WTC11 (cell line): ENCODE results near the gene SENP1. TPM values are rescaled to one million over a fixed set of nuclear protein-coding genes. Genes with fewer than 3 reads are reported as not detected.

ENCODE experiments used
- ATAC-seq: fragments of 200-7000 bp; cut with Tn5 transposase; 2 replicates; pipeline ENCODE4 v1.10.0; 2021; ENCODE audit warnings: mild to moderate bottlenecking, moderate library complexity
- CTCF ChIA-PET: fragments of 300-600 bp; sonication (Branson Sonifier 250); formaldehyde crosslinking; loops from one replicate; lab custom pipeline; 2021; ENCODE audit warnings: antibody characterized with exemption; lab: Charles Lee
- POLR2A ChIA-PET: fragments of 350-600 bp; sonication (Branson Sonifier 250); formaldehyde crosslinking; loops from one replicate; lab custom pipeline; 2021; ENCODE audit warnings: antibody characterized with exemption; lab: Charles Lee
- DNase-seq: peaks from one replicate; pipeline ENCODE4 v3.0.0; 2021; ENCODE audit warnings: low spot score
- H3K27ac Mint-ChIP-seq: 2 replicates; pipeline ENCODE4 v1.8.0; 2021; ENCODE audit warnings: mixed read lengths
- H3K27me3 Mint-ChIP-seq: 2 replicates; pipeline ENCODE4 v1.8.0; 2021; ENCODE audit warnings: low read depth, mild to moderate bottlenecking, moderate library complexity, mixed read lengths
- H3K36me3 Mint-ChIP-seq: 2 replicates; pipeline ENCODE4 v1.8.0; 2021; ENCODE audit warnings: mixed read lengths
- H3K4me1 Mint-ChIP-seq: 2 replicates; pipeline ENCODE4 v1.8.0; 2022; ENCODE audit warnings: mixed read lengths
- H3K4me3 Mint-ChIP-seq: 2 replicates; pipeline ENCODE4 v1.8.0; 2021; ENCODE audit warnings: mild to moderate bottlenecking, moderate library complexity, mixed read lengths
- H3K9me3 Mint-ChIP-seq: 2 replicates; pipeline ENCODE4 v1.8.0; 2021; ENCODE audit warnings: mixed read lengths
- ATF3 ChIP-seq: sonication (generic); formaldehyde crosslinking; conservative IDR thresholded peaks from 2 replicates; pipeline ENCODE4 v1.8.1; 2022; ENCODE audit warnings: mild to moderate bottlenecking, missing genetic modification reagents
- CREB1 ChIP-seq: sonication (generic); formaldehyde crosslinking; IDR thresholded peaks from 2 replicates; pipeline ENCODE4 v1.8.0; 2023; ENCODE audit warnings: mild to moderate bottlenecking, missing genetic modification reagents
- ETV6 ChIP-seq: sonication (generic); formaldehyde crosslinking; IDR thresholded peaks from 2 replicates; pipeline ENCODE4 v1.8.1; 2022; ENCODE audit warnings: mild to moderate bottlenecking, missing genetic modification reagents
- FOXK1 ChIP-seq: sonication (generic); formaldehyde crosslinking; IDR thresholded peaks from 2 replicates; pipeline ENCODE4 v1.8.0; 2022; ENCODE audit warnings: mild to moderate bottlenecking, moderate library complexity, missing genetic modification reagents
- GABPB1 ChIP-seq: sonication (generic); formaldehyde crosslinking; IDR thresholded peaks from 2 replicates; pipeline ENCODE4 v1.8.1; 2023; ENCODE audit warnings: mild to moderate bottlenecking, missing genetic modification reagents
- JUN ChIP-seq: sonication (generic); formaldehyde crosslinking; IDR thresholded peaks from 2 replicates; pipeline ENCODE4 v1.8.0; 2023; ENCODE audit warnings: mild to moderate bottlenecking, missing genetic modification reagents
- MYBL2 ChIP-seq: sonication (generic); formaldehyde crosslinking; IDR thresholded peaks from 2 replicates; pipeline ENCODE4 v1.8.1; 2023; ENCODE audit warnings: mild to moderate bottlenecking, moderate library complexity, missing genetic modification reagents
- NFE2L1 ChIP-seq: sonication (generic); formaldehyde crosslinking; IDR thresholded peaks from 2 replicates; pipeline ENCODE4 v1.8.1; 2023; ENCODE audit warnings: missing genetic modification reagents
- NR1H2 ChIP-seq: sonication (generic); formaldehyde crosslinking; IDR thresholded peaks from 2 replicates; pipeline ENCODE4 v1.9.0; 2021; ENCODE audit warnings: mild to moderate bottlenecking, moderate library complexity, missing genetic modification reagents
- NR2C2 ChIP-seq: sonication (generic); formaldehyde crosslinking; IDR thresholded peaks from 2 replicates; pipeline ENCODE4 v1.8.0; 2022; ENCODE audit warnings: mild to moderate bottlenecking, missing genetic modification reagents
- OVOL2 ChIP-seq: fragments of 250-450 bp; sonication (Bioruptor Pico); IDR thresholded peaks from 2 replicates; pipeline ENCODE4 v1.9.0; 2021; ENCODE audit warnings: mild to moderate bottlenecking, borderline replicate concordance
- RORB ChIP-seq: fragments of 250-450 bp; sonication (Bioruptor Pico); IDR thresholded peaks from 2 replicates; pipeline ENCODE4 v1.9.0; 2021; ENCODE audit warnings: mild to moderate bottlenecking
- SMAD4 ChIP-seq: sonication (generic); formaldehyde crosslinking; IDR thresholded peaks from 2 replicates; pipeline ENCODE4 v1.8.0; 2022; ENCODE audit warnings: mild to moderate bottlenecking, missing genetic modification reagents
- TCF7 ChIP-seq: sonication (generic); formaldehyde crosslinking; IDR thresholded peaks from 2 replicates; pipeline ENCODE4 v1.8.0; 2022; ENCODE audit warnings: mild to moderate bottlenecking, low read depth, missing genetic modification reagents, moderate library complexity
- TEAD4 ChIP-seq: sonication (generic); formaldehyde crosslinking; IDR thresholded peaks from 2 replicates; pipeline ENCODE4 v1.8.0; 2022; ENCODE audit warnings: mild to moderate bottlenecking, missing genetic modification reagents
- ZBTB21 ChIP-seq: sonication (generic); formaldehyde crosslinking; IDR thresholded peaks from 2 replicates; pipeline ENCODE4 v1.8.1; 2023; ENCODE audit warnings: mild to moderate bottlenecking, missing genetic modification reagents, borderline replicate concordance
- ZNF138 ChIP-seq: sonication (generic); formaldehyde crosslinking; conservative IDR thresholded peaks from 2 replicates; pipeline ENCODE4 v1.8.1; 2022; ENCODE audit warnings: mild to moderate bottlenecking, moderate library complexity, missing genetic modification reagents
- ZNF263 ChIP-seq: sonication (generic); formaldehyde crosslinking; IDR thresholded peaks from 2 replicates; pipeline ENCODE4 v1.8.1; 2022; ENCODE audit warnings: low read depth, mild to moderate bottlenecking, moderate library complexity, missing genetic modification reagents
- total RNA-seq: library from RNA; stranded (reverse); gene quantifications from 3 replicates; pipeline ENCODE4 v1.2.3, GENCODE V29; 2021
- TF ChIP-seq, protein P1 (sequence below): sonication (generic); formaldehyde crosslinking; IDR thresholded peaks from 2 replicates; pipeline ENCODE4 v1.8.1; 2023; ENCODE audit warnings: mild to moderate bottlenecking, missing genetic modification reagents
- TF ChIP-seq, protein P2 (sequence below): sonication (generic); formaldehyde crosslinking; IDR thresholded peaks from 2 replicates; pipeline ENCODE4 v1.8.0; 2022; ENCODE audit warnings: mild to moderate bottlenecking, missing genetic modification reagents
- TF ChIP-seq, protein P3 (sequence below): fragments of 250-450 bp; sonication (Bioruptor Pico); IDR thresholded peaks from 2 replicates; pipeline ENCODE4 v2.1.2; 2022; ENCODE audit warnings: mild to moderate bottlenecking, moderate library complexity
- TF ChIP-seq, protein P4 (sequence below): fragments of 200-600 bp; IDR thresholded peaks from 2 replicates; pipeline ENCODE4 v1.8.0; 2022; ENCODE audit warnings: antibody characterized with exemption
- TF ChIP-seq, protein P5 (sequence below): sonication (generic); formaldehyde crosslinking; IDR thresholded peaks from 2 replicates; pipeline ENCODE4 v1.8.1; 2022; ENCODE audit warnings: mild to moderate bottlenecking, missing genetic modification reagents, moderate library complexity, borderline replicate concordance
- TF ChIP-seq, protein P6 (sequence below): fragments of 250-450 bp; sonication (Bioruptor Pico); IDR thresholded peaks from 2 replicates; pipeline ENCODE4 v1.9.0; 2021; ENCODE audit warnings: mild to moderate bottlenecking
- TF ChIP-seq, protein P7 (sequence below): fragments of 250-450 bp; sonication (Bioruptor Pico); IDR thresholded peaks from 2 replicates; pipeline ENCODE4 v1.9.0; 2021; ENCODE audit warnings: mild to moderate bottlenecking

SENP1 gene
- total RNA-seq, 1 experiment from 2014 or later = 20.4 TPM

GRCh38 chr12:48105321-48105866 is 485 bp downstream of the SENP1 start:
- TF ChIP-seq JUN (CRISPR knock-in tag) (no peak), GABPB1 (CRISPR knock-in tag) (no peak), ZBTB21 (CRISPR knock-in tag) (no peak), NFE2L1 (no peak), ZNF138 (CRISPR knock-in tag) (no peak), NR1H2 (CRISPR knock-in tag) (no peak), NR2C2 (CRISPR knock-in tag) (no peak), FOXK1 (CRISPR knock-in tag) (no peak), CREB1 (CRISPR knock-in tag) (no peak), MYBL2 (CRISPR knock-in tag) (no peak), RORB (CRISPR knock-in tag) (no peak)
- TF ChIP-seq, protein P1, sequence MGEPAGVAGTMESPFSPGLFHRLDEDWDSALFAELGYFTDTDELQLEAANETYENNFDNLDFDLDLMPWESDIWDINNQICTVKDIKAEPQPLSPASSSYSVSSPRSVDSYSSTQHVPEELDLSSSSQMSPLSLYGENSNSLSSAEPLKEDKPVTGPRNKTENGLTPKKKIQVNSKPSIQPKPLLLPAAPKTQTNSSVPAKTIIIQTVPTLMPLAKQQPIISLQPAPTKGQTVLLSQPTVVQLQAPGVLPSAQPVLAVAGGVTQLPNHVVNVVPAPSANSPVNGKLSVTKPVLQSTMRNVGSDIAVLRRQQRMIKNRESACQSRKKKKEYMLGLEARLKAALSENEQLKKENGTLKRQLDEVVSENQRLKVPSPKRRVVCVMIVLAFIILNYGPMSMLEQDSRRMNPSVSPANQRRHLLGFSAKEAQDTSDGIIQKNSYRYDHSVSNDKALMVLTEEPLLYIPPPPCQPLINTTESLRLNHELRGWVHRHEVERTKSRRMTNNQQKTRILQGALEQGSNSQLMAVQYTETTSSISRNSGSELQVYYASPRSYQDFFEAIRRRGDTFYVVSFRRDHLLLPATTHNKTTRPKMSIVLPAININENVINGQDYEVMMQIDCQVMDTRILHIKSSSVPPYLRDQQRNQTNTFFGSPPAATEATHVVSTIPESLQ = no peak
- TF ChIP-seq, protein P2, sequence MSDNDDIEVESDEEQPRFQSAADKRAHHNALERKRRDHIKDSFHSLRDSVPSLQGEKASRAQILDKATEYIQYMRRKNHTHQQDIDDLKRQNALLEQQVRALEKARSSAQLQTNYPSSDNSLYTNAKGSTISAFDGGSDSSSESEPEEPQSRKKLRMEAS (CRISPR knock-in tag) = no peak
- TF ChIP-seq, protein P3, sequence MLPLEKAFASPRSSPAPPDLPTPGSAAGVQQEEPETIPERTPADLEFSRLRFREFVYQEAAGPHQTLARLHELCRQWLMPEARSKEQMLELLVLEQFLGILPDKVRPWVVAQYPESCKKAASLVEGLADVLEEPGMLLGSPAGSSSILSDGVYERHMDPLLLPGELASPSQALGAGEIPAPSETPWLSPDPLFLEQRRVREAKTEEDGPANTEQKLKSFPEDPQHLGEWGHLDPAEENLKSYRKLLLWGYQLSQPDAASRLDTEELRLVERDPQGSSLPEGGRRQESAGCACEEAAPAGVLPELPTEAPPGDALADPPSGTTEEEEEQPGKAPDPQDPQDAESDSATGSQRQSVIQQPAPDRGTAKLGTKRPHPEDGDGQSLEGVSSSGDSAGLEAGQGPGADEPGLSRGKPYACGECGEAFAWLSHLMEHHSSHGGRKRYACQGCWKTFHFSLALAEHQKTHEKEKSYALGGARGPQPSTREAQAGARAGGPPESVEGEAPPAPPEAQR (CRISPR knock-in tag) = no peak
- TF ChIP-seq, protein P4, sequence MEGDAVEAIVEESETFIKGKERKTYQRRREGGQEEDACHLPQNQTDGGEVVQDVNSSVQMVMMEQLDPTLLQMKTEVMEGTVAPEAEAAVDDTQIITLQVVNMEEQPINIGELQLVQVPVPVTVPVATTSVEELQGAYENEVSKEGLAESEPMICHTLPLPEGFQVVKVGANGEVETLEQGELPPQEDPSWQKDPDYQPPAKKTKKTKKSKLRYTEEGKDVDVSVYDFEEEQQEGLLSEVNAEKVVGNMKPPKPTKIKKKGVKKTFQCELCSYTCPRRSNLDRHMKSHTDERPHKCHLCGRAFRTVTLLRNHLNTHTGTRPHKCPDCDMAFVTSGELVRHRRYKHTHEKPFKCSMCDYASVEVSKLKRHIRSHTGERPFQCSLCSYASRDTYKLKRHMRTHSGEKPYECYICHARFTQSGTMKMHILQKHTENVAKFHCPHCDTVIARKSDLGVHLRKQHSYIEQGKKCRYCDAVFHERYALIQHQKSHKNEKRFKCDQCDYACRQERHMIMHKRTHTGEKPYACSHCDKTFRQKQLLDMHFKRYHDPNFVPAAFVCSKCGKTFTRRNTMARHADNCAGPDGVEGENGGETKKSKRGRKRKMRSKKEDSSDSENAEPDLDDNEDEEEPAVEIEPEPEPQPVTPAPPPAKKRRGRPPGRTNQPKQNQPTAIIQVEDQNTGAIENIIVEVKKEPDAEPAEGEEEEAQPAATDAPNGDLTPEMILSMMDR = no peak
- POLR2A ChIA-PET = interaction anchor here (1.0 to 3.2 kb wide), 3 partner anchors 14 to 200 kb away, joined by 6 to 16 read pairs (median 7); partner anchors contain the start of genes ASB8, PFKM and VDR

DNA sequence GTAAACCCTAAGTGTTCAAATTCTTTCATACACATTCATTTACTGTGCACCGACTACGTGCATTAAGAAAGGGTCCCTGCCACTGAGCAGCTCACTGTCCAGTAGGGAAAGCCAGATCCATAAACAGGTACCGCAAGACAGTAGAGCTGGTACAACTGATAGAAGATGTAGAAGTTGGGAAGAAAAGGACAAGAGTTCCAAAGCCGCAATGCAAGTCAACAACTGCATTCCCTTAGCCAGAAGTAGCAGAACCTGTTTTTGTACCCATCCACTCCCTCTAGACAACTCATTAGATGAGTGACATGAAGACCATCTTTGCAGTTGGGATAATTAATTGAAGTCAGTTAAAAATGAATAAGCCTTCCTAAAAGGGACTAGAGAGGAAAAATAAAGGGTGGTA is 1.3 kb downstream of the SENP1 start:
- Mint-ChIP-seq H3K27me3 (peaks cover 14% of the 10 kb centered on the region), H3K9me3 (no peaks in the 10 kb centered on the region), H3K4me3 (peak overlapping the region; percentile 93), H3K27ac (no peak overlapping the region), H3K36me3 (no peaks in the 10 kb centered on the region), H3K4me1 (peaks cover 16% of the 10 kb centered on the region)
- no peak for DNase-seq
- POLR2A ChIA-PET = interaction anchor here (3.2 kb wide), 1 partner anchor 15 kb away, joined by 16 read pairs; the partner anchor contains the start of gene PFKM
- CTCF ChIA-PET = interaction anchor here (1.4 to 1.9 kb wide), 2 partner anchors 39 to 200 kb away, joined by 4 to 7 read pairs; partner anchors contain the start of gene VDR
- ATAC-seq = no peak
- TF ChIP-seq TEAD4 (CRISPR knock-in tag) (no peak), TCF7 (CRISPR knock-in tag) (no peak), ETV6 (CRISPR knock-in tag) (no peak), ZNF263 (no peak), ATF3 (CRISPR knock-in tag) (no peak), OVOL2 (CRISPR knock-in tag) (no peak), SMAD4 (CRISPR knock-in tag) (no peak)
- TF ChIP-seq, protein P5, sequence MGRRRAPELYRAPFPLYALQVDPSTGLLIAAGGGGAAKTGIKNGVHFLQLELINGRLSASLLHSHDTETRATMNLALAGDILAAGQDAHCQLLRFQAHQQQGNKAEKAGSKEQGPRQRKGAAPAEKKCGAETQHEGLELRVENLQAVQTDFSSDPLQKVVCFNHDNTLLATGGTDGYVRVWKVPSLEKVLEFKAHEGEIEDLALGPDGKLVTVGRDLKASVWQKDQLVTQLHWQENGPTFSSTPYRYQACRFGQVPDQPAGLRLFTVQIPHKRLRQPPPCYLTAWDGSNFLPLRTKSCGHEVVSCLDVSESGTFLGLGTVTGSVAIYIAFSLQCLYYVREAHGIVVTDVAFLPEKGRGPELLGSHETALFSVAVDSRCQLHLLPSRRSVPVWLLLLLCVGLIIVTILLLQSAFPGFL (CRISPR knock-in tag) = no peak
- TF ChIP-seq, protein P6, sequence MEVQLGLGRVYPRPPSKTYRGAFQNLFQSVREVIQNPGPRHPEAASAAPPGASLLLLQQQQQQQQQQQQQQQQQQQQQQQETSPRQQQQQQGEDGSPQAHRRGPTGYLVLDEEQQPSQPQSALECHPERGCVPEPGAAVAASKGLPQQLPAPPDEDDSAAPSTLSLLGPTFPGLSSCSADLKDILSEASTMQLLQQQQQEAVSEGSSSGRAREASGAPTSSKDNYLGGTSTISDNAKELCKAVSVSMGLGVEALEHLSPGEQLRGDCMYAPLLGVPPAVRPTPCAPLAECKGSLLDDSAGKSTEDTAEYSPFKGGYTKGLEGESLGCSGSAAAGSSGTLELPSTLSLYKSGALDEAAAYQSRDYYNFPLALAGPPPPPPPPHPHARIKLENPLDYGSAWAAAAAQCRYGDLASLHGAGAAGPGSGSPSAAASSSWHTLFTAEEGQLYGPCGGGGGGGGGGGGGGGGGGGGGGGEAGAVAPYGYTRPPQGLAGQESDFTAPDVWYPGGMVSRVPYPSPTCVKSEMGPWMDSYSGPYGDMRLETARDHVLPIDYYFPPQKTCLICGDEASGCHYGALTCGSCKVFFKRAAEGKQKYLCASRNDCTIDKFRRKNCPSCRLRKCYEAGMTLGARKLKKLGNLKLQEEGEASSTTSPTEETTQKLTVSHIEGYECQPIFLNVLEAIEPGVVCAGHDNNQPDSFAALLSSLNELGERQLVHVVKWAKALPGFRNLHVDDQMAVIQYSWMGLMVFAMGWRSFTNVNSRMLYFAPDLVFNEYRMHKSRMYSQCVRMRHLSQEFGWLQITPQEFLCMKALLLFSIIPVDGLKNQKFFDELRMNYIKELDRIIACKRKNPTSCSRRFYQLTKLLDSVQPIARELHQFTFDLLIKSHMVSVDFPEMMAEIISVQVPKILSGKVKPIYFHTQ (CRISPR knock-in tag) = no peak
- TF ChIP-seq, protein P7, sequence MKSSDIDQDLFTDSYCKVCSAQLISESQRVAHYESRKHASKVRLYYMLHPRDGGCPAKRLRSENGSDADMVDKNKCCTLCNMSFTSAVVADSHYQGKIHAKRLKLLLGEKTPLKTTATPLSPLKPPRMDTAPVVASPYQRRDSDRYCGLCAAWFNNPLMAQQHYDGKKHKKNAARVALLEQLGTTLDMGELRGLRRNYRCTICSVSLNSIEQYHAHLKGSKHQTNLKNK = no peak

More at GRCh38 chr12:48105321-48105866, 485 bp downstream of the SENP1 start:
- Mint-ChIP-seq H3K36me3 (no peaks in the 10 kb centered on the region), H3K9me3 (no peaks in the 10 kb centered on the region), H3K4me1 (peaks cover 16% of the 10 kb centered on the region), H3K27me3 (peaks cover 23% of the 10 kb centered on the region), H3K27ac (peak overlapping the region; percentile 96), H3K4me3 (peak overlapping the region; percentile 93)
- no peak for ATAC-seq
- CTCF ChIA-PET = interaction anchor here (0.5 to 3.1 kb wide), 6 partner anchors 14 to 201 kb away, joined by 4 to 15 read pairs (median 7); partner anchors contain the start of genes ASB8, PFKM and VDR
- no peak for DNase-seq
